HepG2 (cell line): ENCODE results near the gene GTF2B. TPM values are rescaled to one million over a fixed set of nuclear protein-coding genes. Genes with fewer than 3 reads are reported as not detected.

ENCODE experiments used
- ADNP ChIP-seq: sonication (generic); formaldehyde crosslinking; IDR thresholded peaks from 2 replicates; pipeline ENCODE4 v1.4.0; 2020; ENCODE audit warnings: missing genetic modification reagents
- ARID5B ChIP-seq: IDR thresholded peaks from 2 replicates; pipeline ENCODE4 v1.4.0; 2020; ENCODE audit warnings: mild to moderate bottlenecking, missing genetic modification reagents
- ELF1 ChIP-seq: sonication (generic); formaldehyde crosslinking; IDR thresholded peaks from 2 replicates; pipeline ENCODE4 v1.4.0; 2020; ENCODE audit warnings: missing genetic modification reagents
- FOXA3 ChIP-seq: IDR thresholded peaks from 2 replicates; pipeline ENCODE4 v1.6.1; 2016; ENCODE audit warnings: missing genetic modification reagents, missing compliant biosample characterization
- HMGA1 ChIP-seq: sonication (generic); formaldehyde crosslinking; conservative IDR thresholded peaks from 2 replicates; pipeline ENCODE4 v1.4.0; 2020; ENCODE audit warnings: missing genetic modification reagents
- MBNL3 ChIP-seq: fragments of 250-450 bp; sonication (Bioruptor Pico); conservative IDR thresholded peaks from 2 replicates; pipeline ENCODE4 v1.8.0; 2022; ENCODE audit warnings: mild to moderate bottlenecking, inconsistent platforms
- MEIS2 ChIP-seq: sonication (generic); formaldehyde crosslinking; IDR thresholded peaks from 2 replicates; pipeline ENCODE4 v1.9.0; 2021; ENCODE audit warnings: mild to moderate bottlenecking, missing genetic modification reagents
- MTF1 ChIP-seq: sonication (generic); formaldehyde crosslinking; IDR thresholded peaks from 2 replicates; pipeline ENCODE4 v1.5.0; 2020; ENCODE audit warnings: missing genetic modification reagents
- NFKB2 ChIP-seq: sonication (generic); formaldehyde crosslinking; IDR thresholded peaks from 2 replicates; pipeline ENCODE4 v1.4.0; 2020; ENCODE audit warnings: missing genetic modification reagents, borderline replicate concordance
- POLR2AphosphoS2 ChIP-seq: IDR thresholded peaks from 2 replicates; pipeline ENCODE4 v1.6.1; 2011; ENCODE audit warnings: low read depth, low read length, improper control_type of control experiment
- RAD21 ChIP-seq: fragments of 450-650 bp; formaldehyde crosslinking; IDR thresholded peaks from 2 replicates; pipeline ENCODE4 v1.5.0; 2020; ENCODE audit warnings: mild to moderate bottlenecking
- SMARCC2 ChIP-seq: fragments of 450-650 bp; IDR thresholded peaks from 2 replicates; pipeline ENCODE4 v1.6.1; 2017; ENCODE audit warnings: antibody characterized with exemption, mild to moderate bottlenecking
- TFDP1 ChIP-seq: IDR thresholded peaks from 2 replicates; pipeline ENCODE4 v1.6.1; 2016; ENCODE audit warnings: missing compliant biosample characterization, missing genetic modification reagents, borderline replicate concordance
- TGIF2 ChIP-seq: IDR thresholded peaks from 2 replicates; pipeline ENCODE4 v1.6.1; 2016; ENCODE audit warnings: control low read depth, missing compliant biosample characterization
- ZBTB4 ChIP-seq: sonication (generic); formaldehyde crosslinking; IDR thresholded peaks from 2 replicates; pipeline ENCODE4 v1.4.0; 2020; ENCODE audit warnings: missing genetic modification reagents, mild to moderate bottlenecking, borderline replicate concordance
- ZNF343 ChIP-seq: sonication (generic); formaldehyde crosslinking; IDR thresholded peaks from 2 replicates; pipeline ENCODE4 v1.4.0; 2020; ENCODE audit warnings: mild to moderate bottlenecking, missing genetic modification reagents
- ZNF547 ChIP-seq: sonication (generic); formaldehyde crosslinking; IDR thresholded peaks from 2 replicates; pipeline ENCODE4 v1.5.1; 2020; ENCODE audit warnings: mild to moderate bottlenecking, missing genetic modification reagents
- ZNF839 ChIP-seq: sonication (generic); formaldehyde crosslinking; IDR thresholded peaks from 2 replicates; pipeline ENCODE4 v1.4.0; 2020; ENCODE audit warnings: missing genetic modification reagents, mild to moderate bottlenecking, borderline replicate concordance
- polyA plus RNA-seq, 8 experiments: library from polyadenylated mRNA; depleted of rRNA in 3 of 8; stranded (reverse) in 7 of 8; unstranded in 1 of 8; fragments of >200 nt; fragmentation: Illumina TruSeq in 4 of 8; extraction: Trizol in 4 of 8; gene quantifications; 2 replicates each; pipeline versions ENCODE4 v1.2.1 to v1.2.3, GENCODE V29; 2011 to 2016; ENCODE audit warnings: low read depth in 4 of 8, missing spikeins in 1 of 8, mixed read lengths in 1 of 8; ENCODE audit not compliant: insufficient read depth in 1 of 8
- total RNA-seq, 5 experiments: library from RNA; depleted of rRNA; stranded (reverse); fragments of >200 nt; fragmentation: Illumina TruSeq; extraction: Trizol; gene quantifications; 2 replicates each; pipeline ENCODE4 v1.2.3, GENCODE V29; 2016; ENCODE audit warnings: low read depth in 1 of 5
- TF ChIP-seq, protein P1 (sequence below): sonication (generic); formaldehyde crosslinking; IDR thresholded peaks from 2 replicates; pipeline ENCODE4 v1.4.0; 2020; ENCODE audit warnings: missing genetic modification reagents

Gene GTF2B
- total and polyA plus RNA-seq, 2 of the 13 experiments (the other 11 are each of a cell fraction or from before 2014, with no cell fraction given): 31.5 to 43.4 TPM

- TF ChIP-seq, protein P1, sequence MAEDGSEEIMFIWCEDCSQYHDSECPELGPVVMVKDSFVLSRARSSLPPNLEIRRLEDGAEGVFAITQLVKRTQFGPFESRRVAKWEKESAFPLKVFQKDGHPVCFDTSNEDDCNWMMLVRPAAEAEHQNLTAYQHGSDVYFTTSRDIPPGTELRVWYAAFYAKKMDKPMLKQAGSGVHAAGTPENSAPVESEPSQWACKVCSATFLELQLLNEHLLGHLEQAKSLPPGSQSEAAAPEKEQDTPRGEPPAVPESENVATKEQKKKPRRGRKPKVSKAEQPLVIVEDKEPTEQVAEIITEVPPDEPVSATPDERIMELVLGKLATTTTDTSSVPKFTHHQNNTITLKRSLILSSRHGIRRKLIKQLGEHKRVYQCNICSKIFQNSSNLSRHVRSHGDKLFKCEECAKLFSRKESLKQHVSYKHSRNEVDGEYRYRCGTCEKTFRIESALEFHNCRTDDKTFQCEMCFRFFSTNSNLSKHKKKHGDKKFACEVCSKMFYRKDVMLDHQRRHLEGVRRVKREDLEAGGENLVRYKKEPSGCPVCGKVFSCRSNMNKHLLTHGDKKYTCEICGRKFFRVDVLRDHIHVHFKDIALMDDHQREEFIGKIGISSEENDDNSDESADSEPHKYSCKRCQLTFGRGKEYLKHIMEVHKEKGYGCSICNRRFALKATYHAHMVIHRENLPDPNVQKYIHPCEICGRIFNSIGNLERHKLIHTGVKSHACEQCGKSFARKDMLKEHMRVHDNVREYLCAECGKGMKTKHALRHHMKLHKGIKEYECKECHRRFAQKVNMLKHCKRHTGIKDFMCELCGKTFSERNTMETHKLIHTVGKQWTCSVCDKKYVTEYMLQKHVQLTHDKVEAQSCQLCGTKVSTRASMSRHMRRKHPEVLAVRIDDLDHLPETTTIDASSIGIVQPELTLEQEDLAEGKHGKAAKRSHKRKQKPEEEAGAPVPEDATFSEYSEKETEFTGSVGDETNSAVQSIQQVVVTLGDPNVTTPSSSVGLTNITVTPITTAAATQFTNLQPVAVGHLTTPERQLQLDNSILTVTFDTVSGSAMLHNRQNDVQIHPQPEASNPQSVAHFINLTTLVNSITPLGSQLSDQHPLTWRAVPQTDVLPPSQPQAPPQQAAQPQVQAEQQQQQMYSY (CRISPR knock-in tag): no peak
- TF ChIP-seq FOXA3: peak; percentile 71
- peak; percentile 79 for TF ChIP-seq ARID5B (CRISPR knock-in tag)
- peak; percentile 95 for TF ChIP-seq TGIF2 (CRISPR knock-in tag)
- peak; percentile 27; the same call in 1 of the 2 replicates for TF ChIP-seq RAD21
- peak; percentile 45; the same call in 1 of the 2 replicates for TF ChIP-seq MTF1 (CRISPR knock-in tag)
- no peak for TF ChIP-seq ZNF839 (CRISPR knock-in tag)
- TF ChIP-seq MBNL3 (CRISPR knock-in tag): no peak
- TF ChIP-seq MEIS2 (CRISPR knock-in tag): no peak
- peak; percentile 91 for TF ChIP-seq POLR2AphosphoS2
- TF ChIP-seq SMARCC2: no peak
- peak; percentile 85 for TF ChIP-seq ZNF547
- peak; percentile 94 for TF ChIP-seq ELF1 (CRISPR knock-in tag)
- no peak for TF ChIP-seq ZNF343 (CRISPR knock-in tag)
- no peak for TF ChIP-seq HMGA1 (CRISPR knock-in tag)
- TF ChIP-seq ZBTB4 (CRISPR knock-in tag): no peak
- peak; percentile 52; the same call in 1 of the 2 replicates for TF ChIP-seq TFDP1 (CRISPR knock-in tag)
- TF ChIP-seq NFKB2 (CRISPR knock-in tag): peak; percentile 79; the same call in 1 of the 2 replicates
- TF ChIP-seq ADNP (CRISPR knock-in tag): no peak
Observed at GRCh38 chr1:88891318-88891950, at the start of gene GTF2B (continued).
